ENCODE results near the gene RORB. TPM values are rescaled to one million over a fixed set of nuclear protein-coding genes. Genes with fewer than 3 reads are reported as not detected.
A peak's percentile ranks its signal among the peaks of the same experiment; 100 is the strongest.

Gene RORB
- total and polyA plus RNA-seq, 8 donors = 0.14 to 5.2 (median 0.22) TPM

DNA sequence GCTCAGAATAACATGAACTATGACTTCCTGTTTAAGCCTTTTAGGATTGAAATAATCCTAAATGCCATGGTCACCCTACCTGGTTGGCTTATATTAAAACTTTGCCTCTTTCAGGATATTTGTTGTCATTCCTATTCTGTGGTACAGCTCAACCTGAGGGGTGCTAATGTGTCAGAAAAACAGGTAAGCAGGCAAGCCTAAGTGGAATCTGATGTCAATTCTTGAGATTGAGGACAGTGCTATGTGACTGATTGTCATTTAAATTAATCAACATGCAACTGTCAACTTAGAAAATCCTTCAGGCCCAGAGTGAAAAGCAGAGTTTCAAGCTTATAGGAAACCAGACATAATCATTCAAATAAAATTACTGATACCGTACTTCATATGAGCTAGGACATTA is 2.6 kb upstream of the RORB start:
- H3K4me3 ChIP-seq = no peak overlapping the region
- ATAC-seq = no peak
- TF ChIP-seq, protein P1, sequence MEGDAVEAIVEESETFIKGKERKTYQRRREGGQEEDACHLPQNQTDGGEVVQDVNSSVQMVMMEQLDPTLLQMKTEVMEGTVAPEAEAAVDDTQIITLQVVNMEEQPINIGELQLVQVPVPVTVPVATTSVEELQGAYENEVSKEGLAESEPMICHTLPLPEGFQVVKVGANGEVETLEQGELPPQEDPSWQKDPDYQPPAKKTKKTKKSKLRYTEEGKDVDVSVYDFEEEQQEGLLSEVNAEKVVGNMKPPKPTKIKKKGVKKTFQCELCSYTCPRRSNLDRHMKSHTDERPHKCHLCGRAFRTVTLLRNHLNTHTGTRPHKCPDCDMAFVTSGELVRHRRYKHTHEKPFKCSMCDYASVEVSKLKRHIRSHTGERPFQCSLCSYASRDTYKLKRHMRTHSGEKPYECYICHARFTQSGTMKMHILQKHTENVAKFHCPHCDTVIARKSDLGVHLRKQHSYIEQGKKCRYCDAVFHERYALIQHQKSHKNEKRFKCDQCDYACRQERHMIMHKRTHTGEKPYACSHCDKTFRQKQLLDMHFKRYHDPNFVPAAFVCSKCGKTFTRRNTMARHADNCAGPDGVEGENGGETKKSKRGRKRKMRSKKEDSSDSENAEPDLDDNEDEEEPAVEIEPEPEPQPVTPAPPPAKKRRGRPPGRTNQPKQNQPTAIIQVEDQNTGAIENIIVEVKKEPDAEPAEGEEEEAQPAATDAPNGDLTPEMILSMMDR (IDR thresholded peaks at IDR 0.05) = no peak
- H3K4me1 ChIP-seq = peaks cover 3 to 26% of the 10 kb centered on the region in 2 donors
- H3K27me3 ChIP-seq = peaks cover 25 to 68% of the 10 kb centered on the region in 2 donors
- no peak for DNase-seq
- no peaks in the 10 kb centered on the region for H3K36me3 ChIP-seq
- intact Hi-C loops (cut with DNase I) = no loop called here
- H3K27ac ChIP-seq = no peak overlapping the region
- H3K9me3 ChIP-seq = no peaks in the 10 kb centered on the region

- Histone ChIP-seq H3K4me1 (peaks cover 3 to 35% of the 10 kb centered on the region in 2 donors), H3K9me3 (no peaks in the 10 kb centered on the region), H3K27ac (no peak overlapping the region), H3K27me3 (peaks cover 42 to 87% of the 10 kb centered on the region in 2 donors), H3K36me3 (no peaks in the 10 kb centered on the region), H3K4me3 (peak overlapping the region in 1 of 2 donors; percentile 56)
- DNase-seq (no peak), ATAC-seq (no peak)
- intact Hi-C loops (cut with DNase I) = no loop called here
- TF ChIP-seq, protein P1 (IDR thresholded peaks at IDR 0.05) = no peak
Observed at GRCh38 chr9:74496406-74496805, 729 bp upstream of the RORB start.

GRCh38 chr9:74497748-74498620 is 849 bp downstream of the RORB start:
- DNase-seq (peak in 2 of 4 donors; percentile 12 to 76), ATAC-seq (peak; percentile 70)
- Histone ChIP-seq H3K27ac (no peak overlapping the region), H3K4me3 (peak overlapping the region; percentile 42 to 56), H3K27me3 (peaks cover 50 to 100% of the 10 kb centered on the region in 2 donors), H3K4me1 (peaks cover 3 to 35% of the 10 kb centered on the region in 2 donors), H3K36me3 (no peaks in the 10 kb centered on the region), H3K9me3 (no peaks in the 10 kb centered on the region)
- intact Hi-C loops (cut with DNase I) = no loop called here
- TF ChIP-seq, protein P1 (IDR thresholded peaks at IDR 0.05) = no peak

DNA sequence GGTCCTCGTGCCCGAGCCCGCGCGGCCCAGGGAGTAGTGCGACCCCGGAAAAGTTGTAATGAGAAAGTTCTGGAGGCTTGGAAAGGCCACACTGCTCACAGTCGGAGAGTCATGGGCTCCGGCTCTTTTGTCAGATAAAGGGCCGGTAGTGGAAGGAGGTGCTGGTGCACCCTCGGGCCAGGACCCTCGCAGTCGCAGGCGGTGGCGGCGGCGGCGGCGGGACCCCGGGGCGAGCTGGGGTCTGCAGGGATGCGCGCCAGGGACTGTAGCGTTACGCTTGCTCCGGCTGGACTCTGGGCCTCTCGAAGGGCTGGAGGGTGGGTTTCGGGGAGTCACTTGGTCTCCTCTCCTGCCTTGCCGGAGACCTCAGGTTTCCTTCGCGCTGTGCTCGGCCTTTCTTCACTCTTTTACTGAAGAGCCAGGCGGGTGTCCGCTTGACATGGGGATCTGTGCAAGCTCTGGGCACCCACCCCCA is 1.5 kb downstream of the RORB start:
- H3K27ac ChIP-seq = no peak overlapping the region
- intact Hi-C loops (cut with DNase I) = no loop called here

More for the DNA sequence above, 1.5 kb downstream of the RORB start:
- DNase-seq (no peak), ATAC-seq (no peak)
- Histone ChIP-seq H3K9me3 (no peaks in the 10 kb centered on the region), H3K4me3 (peak overlapping the region; percentile 42 to 56), H3K27me3 (peaks cover 50 to 99% of the 10 kb centered on the region in 2 donors), H3K36me3 (no peaks in the 10 kb centered on the region), H3K4me1 (peaks cover 3 to 35% of the 10 kb centered on the region in 2 donors)
- TF ChIP-seq, protein P1 (IDR thresholded peaks at IDR 0.05) = no peak

All from left lung (tissue), 10 donors.